HG03378 (cell line): ENCODE measurements around the gene HOXA13.

ENCODE experiments used
- ATAC-seq: cut with Tn5 transposase; IDR thresholded peaks from one replicate; pipeline ENCODE4 v1.9.1; 2021; ENCODE audit warnings: mild to moderate bottlenecking, moderate library complexity; ENCODE audit not compliant: unreplicated experiment

The HOXA13 gene

GRCh38 chr7:27171637-27172314 lies 28.1 kb downstream of the HOXA13 start:
- ATAC-seq = no peak

- no peak for ATAC-seq
These were observed 28.6 kb downstream of the HOXA13 start for GRCh38 chr7:27171325-27171636.

DNA sequence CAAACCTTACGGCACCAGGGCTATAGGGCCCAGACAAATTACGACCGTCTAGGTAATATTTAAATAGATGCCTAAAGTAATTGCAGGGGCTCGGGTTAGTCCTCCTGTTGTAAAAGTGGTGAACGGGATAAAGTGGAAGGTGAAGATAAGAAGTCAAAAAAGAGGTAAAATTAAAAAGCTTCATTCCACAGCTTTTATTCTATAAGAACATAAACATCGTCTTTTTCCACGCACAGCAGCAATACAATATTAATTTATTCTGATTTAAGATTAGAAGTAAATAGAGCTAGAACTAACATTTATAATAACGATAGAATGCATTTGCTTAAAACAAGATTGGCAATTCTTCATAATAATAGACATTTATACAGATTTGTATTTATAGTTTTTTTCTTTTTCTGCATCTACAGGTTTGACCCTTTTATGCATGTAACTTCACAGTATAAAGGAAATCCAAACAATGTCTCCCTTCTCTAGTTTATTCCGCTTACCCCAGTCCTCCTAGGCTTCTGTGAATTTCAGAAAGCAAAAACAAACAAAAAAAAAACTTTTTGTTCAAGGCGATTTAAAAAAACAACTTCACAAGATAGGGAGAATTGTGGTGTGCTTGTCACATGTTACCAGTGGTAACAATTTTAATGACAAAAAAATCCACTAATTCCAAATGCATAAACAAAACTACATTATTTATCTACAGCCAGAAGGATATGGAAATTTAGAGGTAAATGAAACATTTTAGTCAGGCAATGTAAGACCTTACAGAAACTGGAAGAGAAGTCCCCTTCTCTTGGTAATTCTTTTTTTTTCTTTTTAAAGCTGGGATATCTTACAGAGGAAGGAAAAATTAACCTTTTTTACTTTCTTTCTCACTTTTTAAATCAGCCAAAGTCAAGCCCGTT lies 29.2 kb downstream of the HOXA13 start:
- no peak for ATAC-seq

- no peak for ATAC-seq
These were observed 30.0 kb downstream of the HOXA13 start for GRCh38 chr7:27169658-27170425.

GRCh38 chr7:27168265-27168947 lies 31.5 kb downstream of the HOXA13 start:
- no peak for ATAC-seq

DNA sequence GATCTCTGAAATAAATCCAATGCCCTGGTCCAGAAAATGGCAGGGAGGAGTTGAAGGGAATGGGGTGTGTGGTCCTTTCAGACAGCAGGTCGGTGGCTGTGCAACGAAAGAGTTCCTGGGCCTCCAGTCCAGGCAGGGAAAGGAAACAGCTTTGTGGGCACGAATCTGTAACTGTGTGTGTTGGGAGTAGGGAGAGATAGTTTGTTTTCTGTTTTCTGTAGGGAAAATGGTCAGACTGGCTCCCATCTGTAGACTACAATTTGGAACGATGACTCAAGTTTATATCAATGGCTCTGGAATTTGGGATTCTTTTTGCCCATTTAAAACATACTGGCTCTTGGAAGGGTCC lies 32.0 kb downstream of the HOXA13 start:
- no peak for ATAC-seq

DNA sequence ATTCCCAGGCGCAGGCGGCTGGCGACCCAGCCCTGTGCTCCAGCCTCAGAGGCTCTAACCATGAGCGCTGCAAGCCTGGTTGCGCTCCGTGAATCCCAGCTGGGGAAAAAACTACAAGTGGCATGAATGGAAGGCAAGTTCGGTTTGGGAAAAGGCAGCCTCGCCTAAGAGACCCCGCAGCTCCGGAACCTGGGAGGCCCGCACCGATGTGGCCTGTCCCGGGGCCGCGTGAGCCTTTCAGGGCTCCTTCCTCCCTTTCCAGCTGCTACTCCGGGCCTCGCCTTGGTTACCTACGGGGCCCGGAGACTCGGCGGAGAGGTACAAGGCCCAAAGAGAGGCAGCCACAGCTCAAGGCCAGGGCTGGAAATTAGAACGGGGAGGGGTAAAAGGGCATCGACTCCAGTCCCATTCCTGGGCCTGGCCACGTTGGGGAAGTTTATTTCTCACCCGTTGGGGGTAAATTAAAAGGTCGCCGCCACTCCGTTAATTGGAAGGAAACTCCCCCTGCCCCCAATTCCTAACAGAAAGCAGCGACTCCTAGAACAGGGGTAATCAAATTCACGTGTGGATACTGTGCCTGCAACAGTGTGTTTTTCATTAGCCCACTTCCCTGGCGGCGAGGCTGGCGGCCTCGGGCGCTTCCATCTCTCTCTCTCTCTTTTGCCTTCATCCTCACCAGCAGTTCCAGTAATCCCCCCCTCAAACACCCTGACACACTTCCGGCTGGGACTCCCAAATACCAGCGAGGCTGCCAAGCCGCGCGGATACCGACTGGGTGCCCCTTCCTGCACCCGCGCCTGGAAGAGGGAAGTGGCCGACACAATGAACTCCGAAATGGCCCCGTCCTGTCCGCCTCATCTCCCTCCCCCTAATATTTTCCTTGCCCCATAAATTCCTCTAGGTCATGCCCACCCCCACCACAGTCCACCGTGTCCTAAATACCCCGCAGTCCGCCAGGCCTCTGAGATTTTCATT lies 33.1 kb downstream of the HOXA13 start:
- no peak for ATAC-seq

DNA sequence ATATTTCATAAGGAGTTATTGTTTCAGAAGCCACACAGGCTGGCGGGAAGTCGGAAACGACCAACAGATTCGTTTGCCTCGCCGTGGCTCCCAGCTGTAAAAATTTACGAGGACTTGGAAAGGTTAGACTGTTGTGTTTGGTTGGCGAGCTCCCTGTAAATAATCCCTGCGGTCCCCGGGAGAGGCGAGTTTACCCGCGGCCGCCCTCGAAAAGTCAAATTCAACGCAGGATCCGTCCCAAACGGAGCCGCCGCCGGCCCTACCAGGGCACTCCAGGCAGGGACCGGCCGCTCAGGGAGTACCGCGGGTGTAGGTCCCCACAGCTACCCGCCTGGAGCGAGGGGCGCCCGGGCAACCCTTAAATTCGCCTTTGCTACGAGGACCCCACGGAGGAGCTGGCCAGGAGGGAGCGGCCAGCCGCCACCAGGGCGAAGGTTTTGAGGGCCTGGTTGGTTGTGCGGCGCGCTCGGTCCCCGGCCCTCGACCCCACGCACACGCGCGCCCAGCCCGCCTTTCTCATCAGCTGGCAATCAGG lies 33.8 kb downstream of the HOXA13 start:
- no peak for ATAC-seq

GRCh38 chr7:27165089-27165995 lies 34.5 kb downstream of the HOXA13 start, which contains the start of gene HOXA9:
TSS of gene HOXA9 (minus strand) at chr7:27165537. CDS start at chr7:27165457, 80 bp downstream.
- no peak for ATAC-seq

- no peak for ATAC-seq
These were observed 35.4 kb downstream of the HOXA13 start for GRCh38 chr7:27164367-27165088.

- ATAC-seq = no peak
These were observed 35.9 kb downstream of the HOXA13 start for GRCh38 chr7:27164045-27164366.

GRCh38 chr7:27163288-27164044 lies 36.4 kb downstream of the HOXA13 start:
- no peak for ATAC-seq

- ATAC-seq = no peak
These were observed 37.2 kb downstream of the HOXA13 start for GRCh38 chr7:27162561-27163287.

- ATAC-seq = no peak
These were observed 38.0 kb downstream of the HOXA13 start for GRCh38 chr7:27161721-27162560.

DNA sequence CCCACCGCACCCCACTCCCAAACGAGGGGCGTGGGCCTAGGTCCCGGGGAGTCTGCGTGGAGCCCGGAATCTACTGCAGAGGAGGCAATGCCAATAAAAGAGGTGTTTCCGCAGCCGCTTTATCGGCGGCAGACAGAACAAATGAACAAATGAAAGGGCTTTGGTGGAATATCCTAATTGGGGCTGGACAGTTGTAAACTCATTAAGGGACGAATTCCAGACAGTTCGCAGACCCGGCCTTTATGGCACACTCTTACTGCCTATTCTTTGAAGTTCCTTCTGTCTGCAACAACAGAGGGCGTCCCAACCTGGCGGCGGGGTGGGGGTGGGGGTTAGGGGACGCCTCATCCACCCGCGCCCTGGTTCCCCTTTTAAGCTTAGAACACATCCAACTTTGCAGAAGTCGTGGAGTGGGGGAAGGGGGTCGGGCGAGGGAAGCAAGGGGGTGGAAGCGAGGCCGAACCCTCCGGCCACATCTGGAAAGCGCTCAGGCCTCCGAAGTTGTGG lies 38.6 kb downstream of the HOXA13 start:
- ATAC-seq = no peak
